GM18867 (cell line): ENCODE data around the gene KLHL1.
A peak's percentile ranks its signal among the peaks of the same experiment; 100 is the strongest.
"Not testable (repeated sequence)": the region's sequence is repeated elsewhere in the genome, so short reads cannot be mapped to it uniquely, and the experiment has no call there.

Experiments
- ATAC-seq: cut with Tn5 transposase; IDR thresholded peaks from one replicate; pipeline ENCODE4 v1.9.1; 2021; ENCODE audit warnings: mild to moderate bottlenecking, moderate library complexity; ENCODE audit not compliant: unreplicated experiment

The KLHL1 gene

GRCh38 chr13:70108356-70109105, at the start of gene KLHL1:
Gene KLHL1 (minus strand): TSS chr13:70108452. CDS start chr13:70107699, 753 bp downstream.
- no peak for ATAC-seq

GRCh38 chr13:70142658-70143057, 34.4 kb upstream of the KLHL1 start:
- ATAC-seq: not testable (repeated sequence)

GRCh38 chr13:70128098-70128497, 19.8 kb upstream of the KLHL1 start:
- no peak for ATAC-seq

- ATAC-seq: no peak
These were observed 17.4 kb upstream of the KLHL1 start for GRCh38 chr13:70125693-70126092.

- ATAC-seq: no peak
These were observed 9.2 kb upstream of the KLHL1 start for GRCh38 chr13:70117338-70117905.

- ATAC-seq: no peak
These were observed 562 bp downstream of the KLHL1 start, which contains the start of gene ATXN8OS for GRCh38 chr13:70107498-70108281. Gene ATXN8OS (plus strand): TSS chr13:70107826.

GRCh38 chr13:70107125-70107497, 1.1 kb downstream of the KLHL1 start:
- ATAC-seq: no peak

- no peak for ATAC-seq
These were observed 3.8 kb downstream of the KLHL1 start for GRCh38 chr13:70104481-70104880.

GRCh38 chr13:70098669-70099068, 9.6 kb downstream of the KLHL1 start:
- no peak for ATAC-seq

GRCh38 chr13:70090036-70090723, 18.1 kb downstream of the KLHL1 start:
- peak; percentile 49 for ATAC-seq

- no peak for ATAC-seq
These were observed 19.3 kb downstream of the KLHL1 start for GRCh38 chr13:70088926-70089325.

- no peak for ATAC-seq
These were observed 21.0 kb downstream of the KLHL1 start for GRCh38 chr13:70087247-70087646.

- no peak for ATAC-seq
These were observed 28.2 kb downstream of the KLHL1 start for GRCh38 chr13:70080012-70080411.

- ATAC-seq: no peak
These were observed 53.7 kb downstream of the KLHL1 start for GRCh38 chr13:70054572-70054971.

- ATAC-seq: no peak
These were observed 56.7 kb downstream of the KLHL1 start for GRCh38 chr13:70051531-70051930.

- ATAC-seq: peak; percentile 75
These were observed 64.6 kb downstream of the KLHL1 start for GRCh38 chr13:70043685-70044084.

- no peak for ATAC-seq
These were observed 66.1 kb downstream of the KLHL1 start for GRCh38 chr13:70042193-70042592.

GRCh38 chr13:70034286-70034685, 74.0 kb downstream of the KLHL1 start:
- ATAC-seq: no peak

- no peak for ATAC-seq
These were observed 80.7 kb downstream of the KLHL1 start for GRCh38 chr13:70027551-70027950.

- no peak for ATAC-seq
These were observed 84.7 kb downstream of the KLHL1 start for GRCh38 chr13:70023516-70023915.

- ATAC-seq: no peak
These were observed 85.6 kb downstream of the KLHL1 start for GRCh38 chr13:70022646-70023045.
